Uterus (tissue), 4 donors: Measurements from ENCODE around the gene NR6A1. TPM values are rescaled to one million over a fixed set of nuclear protein-coding genes. Genes with fewer than 3 reads are reported as not detected.

ENCODE experiments used
- DNase-seq, 2 donors: peaks; one replicate each; pipeline ENCODE4 v3.0.0-alpha.2; 2019 to 2020
- H3K27ac ChIP-seq, 2 donors: fragments of 200-600 bp; sonication (generic); 1 replicate in 1 of 2; 2 replicates in 1 of 2; pipeline ENCODE4 v1.5.1; 2016 to 2018
- H3K27me3 ChIP-seq, 2 donors: fragments of 200-600 bp; sonication (generic); one replicate each; pipeline ENCODE4 v1.5.1; 2018 to 2019; ENCODE audit warnings: control low read depth in 1 of 2
- H3K36me3 ChIP-seq, 2 donors: fragments of 200-600 bp; sonication (generic); one replicate each; pipeline ENCODE4 v1.5.1; 2019; ENCODE audit warnings: control low read depth in 1 of 2
- H3K4me1 ChIP-seq, 2 donors: fragments of 200-600 bp; sonication (generic); one replicate each; pipeline ENCODE4 v1.5.1; 2018 to 2019; ENCODE audit warnings: control low read depth in 1 of 2
- H3K4me3 ChIP-seq, 2 donors: fragments of 200-600 bp; sonication (generic); 1 replicate in 1 of 2; 2 replicates in 1 of 2; pipeline ENCODE4 v1.5.1; 2018 to 2019; ENCODE audit warnings: mild to moderate bottlenecking in 1 of 2
- H3K9me3 ChIP-seq, 2 donors: fragments of 200-600 bp; sonication (generic); one replicate each; pipeline ENCODE4 v1.5.1; 2019; ENCODE audit warnings: control low read depth in 1 of 2
- POLR2A ChIP-seq, 2 donors: fragments of 450-650 bp; IDR thresholded peaks; one replicate each; pipeline ENCODE4 v1.6.1; 2016; ENCODE audit warnings: antibody characterized with exemption in 2 of 2, mild to moderate bottlenecking in 1 of 2, moderate library complexity in 1 of 2
- intact Hi-C: fragments of 100-400 bp; cut with DNase I; formaldehyde crosslinking; loops from one replicate; pipeline ENCODE4 v1.15.1; 2023; ENCODE audit warnings: low total_unique reads
- total RNA-seq, 4 donors: library from RNA; depleted of rRNA in 3 of 4; stranded (reverse); fragments of >200 nt in 3 of 4; gene quantifications; one replicate each; pipeline versions ENCODE4 v1.1.0 to v1.2.4, GENCODE V29; 2014 to 2023
- TF ChIP-seq, protein P1 (sequence below), 4 experiments: fragments of 200-600 bp in 2 of 4; fragments of 450-650 bp in 2 of 4; sonication (generic) in 2 of 4; IDR thresholded peaks; one replicate each; pipeline ENCODE4 v1.5.1; 2016 to 2019; ENCODE audit warnings: antibody characterized with exemption in 4 of 4, mild to moderate bottlenecking in 2 of 4, moderate library complexity in 1 of 4
- donor health status: DM: yes; HTN: yes; CAD: no.

Gene NR6A1
- total RNA-seq, 4 donors from 2014 or later, result under 0.01 to 2.6 (median 1.3) TPM; not detected in 1

DNA sequence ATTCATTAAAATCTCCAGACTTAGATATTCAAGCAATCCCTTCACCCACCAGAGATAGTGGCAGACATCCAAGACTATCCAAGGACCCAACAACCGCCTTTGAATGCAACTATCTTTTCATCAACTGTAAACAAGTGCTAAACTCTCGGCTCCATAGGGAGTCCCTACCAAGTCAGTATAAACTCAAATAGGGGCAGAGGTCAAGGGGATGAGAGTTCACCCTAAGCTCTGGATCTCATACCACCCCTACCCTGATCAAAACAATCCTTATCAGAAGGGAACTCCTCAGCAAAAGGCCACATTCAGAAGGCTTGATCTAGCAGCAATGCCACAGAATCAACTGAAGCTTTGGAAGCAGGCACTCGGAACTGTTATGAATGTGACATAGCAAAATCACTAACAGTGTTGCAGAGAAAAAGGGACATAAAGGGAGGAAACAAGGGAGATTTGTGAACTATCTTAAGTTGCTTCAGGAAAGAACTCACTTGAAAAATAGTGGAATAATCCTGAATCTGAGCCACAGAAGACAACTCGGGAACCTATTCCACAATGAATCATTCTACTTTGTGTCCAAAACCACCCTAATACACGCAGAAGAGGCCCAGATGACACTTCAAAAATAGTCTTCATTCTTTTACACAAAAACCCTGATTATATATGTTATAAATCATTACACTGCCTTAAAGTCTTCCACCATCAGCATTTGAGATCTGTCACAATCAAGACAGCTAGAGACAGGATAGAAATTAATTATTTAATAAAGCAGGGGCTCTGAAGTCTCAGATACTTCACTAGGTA is 49.8 kb downstream of the NR6A1 start:
- Histone ChIP-seq H3K4me3 (no peak overlapping the region), H3K27me3 (no peaks in the 10 kb centered on the region), H3K4me1 (no peaks in the 10 kb centered on the region), H3K36me3 (no peaks in the 10 kb centered on the region), H3K27ac (no peak overlapping the region), H3K9me3 (no peaks in the 10 kb centered on the region)
- intact Hi-C loops, result no loop called here
- TF ChIP-seq, protein P1, sequence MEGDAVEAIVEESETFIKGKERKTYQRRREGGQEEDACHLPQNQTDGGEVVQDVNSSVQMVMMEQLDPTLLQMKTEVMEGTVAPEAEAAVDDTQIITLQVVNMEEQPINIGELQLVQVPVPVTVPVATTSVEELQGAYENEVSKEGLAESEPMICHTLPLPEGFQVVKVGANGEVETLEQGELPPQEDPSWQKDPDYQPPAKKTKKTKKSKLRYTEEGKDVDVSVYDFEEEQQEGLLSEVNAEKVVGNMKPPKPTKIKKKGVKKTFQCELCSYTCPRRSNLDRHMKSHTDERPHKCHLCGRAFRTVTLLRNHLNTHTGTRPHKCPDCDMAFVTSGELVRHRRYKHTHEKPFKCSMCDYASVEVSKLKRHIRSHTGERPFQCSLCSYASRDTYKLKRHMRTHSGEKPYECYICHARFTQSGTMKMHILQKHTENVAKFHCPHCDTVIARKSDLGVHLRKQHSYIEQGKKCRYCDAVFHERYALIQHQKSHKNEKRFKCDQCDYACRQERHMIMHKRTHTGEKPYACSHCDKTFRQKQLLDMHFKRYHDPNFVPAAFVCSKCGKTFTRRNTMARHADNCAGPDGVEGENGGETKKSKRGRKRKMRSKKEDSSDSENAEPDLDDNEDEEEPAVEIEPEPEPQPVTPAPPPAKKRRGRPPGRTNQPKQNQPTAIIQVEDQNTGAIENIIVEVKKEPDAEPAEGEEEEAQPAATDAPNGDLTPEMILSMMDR (IDR thresholded peaks at IDR 0.05), result no peak
- no peak for TF ChIP-seq POLR2A (IDR thresholded peaks at IDR 0.05)
- DNase-seq, result no peak

DNA sequence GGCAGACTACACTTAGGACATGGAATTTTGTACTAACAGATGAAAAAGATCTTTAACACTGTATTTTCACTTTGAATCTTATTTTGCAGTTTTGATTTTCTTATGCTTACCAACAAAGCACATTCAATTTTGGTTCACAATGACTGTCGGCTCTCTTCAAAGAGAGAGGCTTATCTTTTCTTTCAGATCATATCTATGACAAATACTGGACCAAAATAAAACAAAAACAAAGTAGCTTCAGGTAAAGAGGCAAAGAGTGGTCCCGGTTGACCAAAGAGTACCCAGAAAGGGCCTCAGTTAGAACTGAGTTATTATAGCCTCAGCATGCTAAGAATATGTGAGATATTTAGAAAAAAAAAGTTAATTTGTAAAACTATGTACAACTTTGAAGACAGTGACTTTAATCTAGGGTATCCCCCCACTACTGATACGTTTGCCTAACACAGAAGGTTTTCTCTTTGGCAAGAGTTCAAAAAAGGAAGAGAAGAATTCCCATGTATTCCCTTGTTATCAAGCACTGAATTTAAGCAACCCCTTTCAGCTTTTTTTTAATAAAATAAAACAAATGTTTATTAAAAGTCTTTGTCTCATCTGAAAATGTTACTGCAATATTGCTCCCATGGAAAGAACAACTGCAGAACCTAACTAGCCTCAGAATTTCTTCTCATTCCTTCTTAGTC is 50.5 kb downstream of the NR6A1 start:
- H3K4me1 ChIP-seq, result no peaks in the 10 kb centered on the region
- H3K4me3 ChIP-seq, result no peak overlapping the region
- no peak for TF ChIP-seq POLR2A (IDR thresholded peaks at IDR 0.05)
- H3K27me3 ChIP-seq, result no peaks in the 10 kb centered on the region
- no peaks in the 10 kb centered on the region for H3K9me3 ChIP-seq
- H3K27ac ChIP-seq, result no peak overlapping the region
- intact Hi-C loops, result no loop called here
- H3K36me3 ChIP-seq, result no peaks in the 10 kb centered on the region
- no peak for DNase-seq

DNA sequence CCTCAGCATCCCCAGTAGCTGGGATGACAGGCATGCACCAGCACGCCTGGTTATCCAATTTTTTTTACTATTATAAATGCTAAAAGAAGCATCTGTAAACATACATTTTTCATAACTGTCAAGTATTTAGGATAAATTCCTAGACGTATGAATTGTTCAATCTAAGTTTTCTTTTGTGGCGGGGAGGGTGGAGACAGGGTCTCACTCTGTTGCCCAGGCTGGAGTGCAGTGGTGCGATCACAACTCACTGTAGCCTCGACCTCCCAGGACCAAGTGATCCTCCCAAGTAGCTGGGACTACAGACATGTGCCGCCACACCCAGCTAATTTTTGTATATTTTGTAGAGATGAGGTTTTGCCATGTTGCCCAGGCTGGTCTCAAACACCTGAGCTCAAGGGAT is 52.2 kb downstream of the NR6A1 start:
- TF ChIP-seq, protein P1 (IDR thresholded peaks at IDR 0.05), result no peak
- no peak for TF ChIP-seq POLR2A (IDR thresholded peaks at IDR 0.05)
- intact Hi-C loops, result no loop called here
- Histone ChIP-seq H3K27ac (no peak overlapping the region), H3K4me3 (no peak overlapping the region), H3K36me3 (no peaks in the 10 kb centered on the region), H3K27me3 (no peaks in the 10 kb centered on the region), H3K9me3 (no peaks in the 10 kb centered on the region), H3K4me1 (no peaks in the 10 kb centered on the region)
- no peak for DNase-seq

DNA sequence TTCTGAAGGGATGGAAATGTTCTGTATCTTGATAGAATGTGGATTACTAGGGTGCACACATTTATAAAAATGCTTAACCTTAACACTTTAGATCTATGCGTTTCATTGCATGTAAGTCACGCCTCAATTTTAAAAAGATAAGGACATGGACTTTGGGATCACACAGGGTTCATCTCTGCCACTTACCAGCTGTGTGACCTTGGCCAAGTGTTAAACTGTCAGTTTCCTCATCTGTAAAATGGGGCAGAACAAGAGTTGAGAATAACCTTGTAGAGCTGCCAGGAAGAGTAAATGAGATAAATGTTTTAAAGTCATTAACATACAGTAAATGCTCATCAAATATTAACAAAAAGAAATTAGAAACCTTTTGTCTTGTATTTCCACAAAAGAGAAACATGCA is 53.5 kb downstream of the NR6A1 start:
- no peak overlapping the region for H3K4me3 ChIP-seq
- no peaks in the 10 kb centered on the region for H3K27me3 ChIP-seq
- H3K4me1 ChIP-seq, result no peaks in the 10 kb centered on the region
- DNase-seq, result no peak
- intact Hi-C loops, result no loop called here
- no peak overlapping the region for H3K27ac ChIP-seq
- no peaks in the 10 kb centered on the region for H3K36me3 ChIP-seq
- no peaks in the 10 kb centered on the region for H3K9me3 ChIP-seq
- TF ChIP-seq, protein P1 (IDR thresholded peaks at IDR 0.05), result no peak
- no peak for TF ChIP-seq POLR2A (IDR thresholded peaks at IDR 0.05)

DNA sequence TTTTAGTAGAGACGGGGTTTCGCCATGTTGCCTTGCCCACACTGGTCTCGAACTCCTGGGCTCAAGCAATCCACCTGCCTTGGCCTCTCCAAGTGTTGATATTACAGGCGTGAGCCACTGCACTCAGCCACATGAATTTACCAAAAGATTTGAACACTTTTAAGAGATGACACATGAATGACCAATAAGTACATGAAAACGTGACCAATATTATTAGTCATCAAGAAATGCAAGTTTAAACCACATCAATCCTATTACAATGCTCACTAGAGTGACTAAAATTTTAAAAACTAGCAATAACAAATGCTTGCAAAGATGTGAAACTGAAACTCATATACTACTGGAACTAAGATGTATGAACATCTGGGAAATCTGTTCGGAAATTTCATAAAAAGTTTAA is 54.3 kb downstream of the NR6A1 start:
- TF ChIP-seq POLR2A (IDR thresholded peaks at IDR 0.05), result no peak
- TF ChIP-seq, protein P1 (IDR thresholded peaks at IDR 0.05), result no peak
- Histone ChIP-seq H3K36me3 (no peaks in the 10 kb centered on the region), H3K4me1 (no peaks in the 10 kb centered on the region), H3K9me3 (no peaks in the 10 kb centered on the region), H3K4me3 (no peak overlapping the region), H3K27me3 (no peaks in the 10 kb centered on the region), H3K27ac (no peak overlapping the region)
- no peak for DNase-seq
- intact Hi-C loops, result no loop called here
